Transverse colon (tissue), 4 donors: ENCODE measurements around the gene MISP3.

Experiments
- CTCF ChIP-seq, 5 experiments: fragments of 200-600 bp in 3 of 5; fragments of 450-650 bp in 2 of 5; sonication (generic) in 3 of 5; IDR thresholded peaks; 1 replicate in 2 of 5; 2 replicates in 3 of 5; pipeline ENCODE4 v1.5.1; 2016 to 2017; ENCODE audit warnings: antibody characterized with exemption in 5 of 5, inconsistent platforms in 3 of 5, mild to moderate bottlenecking in 2 of 5, moderate library complexity in 1 of 5
- EP300 ChIP-seq: sonication (generic); formaldehyde crosslinking; IDR thresholded peaks from one replicate; pipeline ENCODE4 v1.6.1; 2017; ENCODE audit warnings: antibody characterized with exemption, low read depth
- POLR2A ChIP-seq: fragments of 450-650 bp; IDR thresholded peaks from one replicate; pipeline ENCODE4 v1.6.1; 2016; ENCODE audit warnings: antibody characterized with exemption, mild to moderate bottlenecking, moderate library complexity
- POLR2AphosphoS5 ChIP-seq, 3 donors: sonication (generic); formaldehyde crosslinking; IDR thresholded peaks; one replicate each; pipeline ENCODE4 v1.6.1; 2016; ENCODE audit warnings: antibody characterized with exemption in 3 of 3

- TF ChIP-seq POLR2A (no peak), CTCF (IDR thresholded peaks at IDR 0.05) (no peak), POLR2AphosphoS5 (IDR thresholded peaks at IDR 0.05) (no peak), EP300 (no peak)
These were observed 39.6 kb downstream of the MISP3 start for GRCh38 chr19:14112051-14112808.
